Activated naive CD4-positive, alpha-beta T cell treated with anti-CD3 and anti-CD28 coated beads, Interleukin-2, amount 50 U/mL, for 72 hours (primary cell): ENCODE measurements around the gene RPUSD4. TPM values are rescaled to one million over a fixed set of nuclear protein-coding genes. Genes with fewer than 3 reads are reported as not detected.
A peak's percentile ranks its signal among the peaks of the same experiment; 100 is the strongest.
"Not testable (repeated sequence)": the region's sequence is repeated elsewhere in the genome, so short reads cannot be mapped to it uniquely, and the experiment has no call there.

Experiments used
- ATAC-seq, 2 donors: fragments of 150-1000 bp; cut with Tn5 transposase; 2 replicates each; pipeline ENCODE4 v1.10.0; 2021; ENCODE audit warnings: mild to moderate bottlenecking in 2 of 2, moderate library complexity in 2 of 2
- DNase-seq, 2 donors: peaks; one replicate each; pipeline ENCODE4 v3.0.0; 2021 to 2022; ENCODE audit warnings: low spot score in 2 of 2
- H3K27ac Mint-ChIP-seq, 2 donors: one replicate each; pipeline ENCODE4 v1.8.0; 2022; ENCODE audit warnings: mild to moderate bottlenecking in 2 of 2, mixed read lengths in 2 of 2
- H3K36me3 Mint-ChIP-seq, 2 donors: one replicate each; pipeline ENCODE4 v1.8.0; 2022; ENCODE audit warnings: mixed read lengths in 2 of 2
- H3K9me3 Mint-ChIP-seq, 2 donors: one replicate each; pipeline ENCODE4 v1.8.0; 2022; ENCODE audit warnings: mixed read lengths in 2 of 2
- total RNA-seq, 2 donors: library from RNA; stranded (reverse); gene quantifications; one replicate each; pipeline ENCODE4 v1.2.3, GENCODE V29; 2022

The RPUSD4 gene, protein sequence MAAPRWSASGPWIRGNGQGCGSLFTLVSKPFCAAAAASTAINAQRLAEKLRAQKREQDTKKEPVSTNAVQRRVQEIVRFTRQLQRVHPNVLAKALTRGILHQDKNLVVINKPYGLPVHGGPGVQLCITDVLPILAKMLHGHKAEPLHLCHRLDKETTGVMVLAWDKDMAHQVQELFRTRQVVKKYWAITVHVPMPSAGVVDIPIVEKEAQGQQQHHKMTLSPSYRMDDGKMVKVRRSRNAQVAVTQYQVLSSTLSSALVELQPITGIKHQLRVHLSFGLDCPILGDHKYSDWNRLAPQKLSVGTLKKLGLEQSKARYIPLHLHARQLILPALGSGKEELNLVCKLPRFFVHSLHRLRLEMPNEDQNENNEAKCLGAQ
- total RNA-seq: 10 to 100 TPM; 45.6 to 48.4 TPM

DNA sequence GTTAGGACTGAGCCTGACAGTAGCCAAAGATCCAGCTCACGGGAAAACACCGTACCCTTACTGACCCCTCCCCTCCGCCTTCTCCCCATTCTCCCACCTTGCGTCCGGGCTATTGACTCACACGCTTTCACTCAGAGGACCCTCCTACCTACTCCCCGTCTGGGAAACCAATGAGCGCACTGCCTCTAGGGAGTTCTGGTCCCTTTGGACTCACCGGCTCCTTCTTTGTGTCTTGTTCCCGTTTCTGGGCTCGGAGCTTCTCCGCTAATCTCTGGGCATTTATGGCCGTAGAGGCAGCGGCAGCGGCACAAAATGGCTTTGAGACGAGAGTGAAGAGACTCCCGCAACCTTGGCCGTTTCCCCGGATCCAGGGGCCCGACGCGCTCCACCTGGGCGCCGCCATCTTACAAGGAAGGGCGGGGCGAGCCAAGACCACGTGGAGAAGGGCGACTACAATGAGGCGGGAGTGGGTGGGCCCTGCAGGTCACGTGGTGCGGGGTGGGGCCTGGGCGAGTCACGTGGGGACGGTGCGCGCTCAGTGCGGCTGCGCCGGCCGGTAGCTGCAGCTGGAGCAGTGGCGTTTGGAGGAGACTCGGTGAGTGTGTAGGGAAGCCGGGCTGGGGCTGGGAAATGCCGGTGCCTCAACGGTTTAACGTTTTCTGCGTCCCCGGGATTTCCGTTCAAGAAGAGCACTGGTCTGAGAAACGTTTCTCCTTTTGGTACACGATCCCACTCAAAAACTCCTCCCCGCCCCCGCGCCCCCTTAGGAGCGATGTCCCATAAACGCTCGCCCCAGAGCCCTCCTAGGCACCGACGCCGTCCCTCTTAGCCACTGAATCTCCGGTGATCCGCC lies at the start of gene RPUSD4, which contains the start of gene FAM118B:
TSS of gene RPUSD4 (minus strand) at position 415 of the 853 bp plus-strand sequence. CDS start at position 403, 12 bp downstream.
TSS of gene FAM118B (plus strand) at position 547 of the 853 bp plus-strand sequence. CDS start 23,220 bp downstream, outside the sequence.
- peaks cover 10 to 14% of the 10 kb centered on the region in 2 donors for H3K36me3 Mint-ChIP-seq
- H3K27ac Mint-ChIP-seq: peak within 1 kb of the TSS; percentile 82 to 97
- DNase-seq (peak; percentile 98 to 99), ATAC-seq (peak; percentile 94 to 97)
- no peaks in the 10 kb centered on the region for H3K9me3 Mint-ChIP-seq

DNA sequence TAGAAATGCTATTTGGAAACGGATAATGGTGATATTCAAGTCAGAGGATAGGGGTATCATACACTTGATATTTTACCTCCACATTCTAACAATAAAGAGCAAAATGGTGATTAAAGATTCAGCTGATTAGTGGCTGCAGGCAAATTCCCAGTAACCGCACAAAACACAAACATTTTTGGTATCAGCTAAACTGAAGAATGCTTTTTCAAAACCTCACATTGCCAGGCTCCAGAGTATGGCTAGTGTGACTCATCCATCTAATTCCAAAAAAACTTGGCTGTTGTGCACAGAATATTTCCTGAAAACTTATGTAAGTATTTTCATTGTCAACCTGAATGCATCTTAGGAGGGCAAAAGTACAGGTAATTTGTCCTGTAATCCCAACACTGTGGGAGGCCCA lies 46.3 kb upstream of the RPUSD4 start:
- ATAC-seq: no peak
- H3K36me3 Mint-ChIP-seq: no peaks in the 10 kb centered on the region
- H3K9me3 Mint-ChIP-seq: no peaks in the 10 kb centered on the region
- H3K27ac Mint-ChIP-seq: no peak overlapping the region
- no peak for DNase-seq

DNA sequence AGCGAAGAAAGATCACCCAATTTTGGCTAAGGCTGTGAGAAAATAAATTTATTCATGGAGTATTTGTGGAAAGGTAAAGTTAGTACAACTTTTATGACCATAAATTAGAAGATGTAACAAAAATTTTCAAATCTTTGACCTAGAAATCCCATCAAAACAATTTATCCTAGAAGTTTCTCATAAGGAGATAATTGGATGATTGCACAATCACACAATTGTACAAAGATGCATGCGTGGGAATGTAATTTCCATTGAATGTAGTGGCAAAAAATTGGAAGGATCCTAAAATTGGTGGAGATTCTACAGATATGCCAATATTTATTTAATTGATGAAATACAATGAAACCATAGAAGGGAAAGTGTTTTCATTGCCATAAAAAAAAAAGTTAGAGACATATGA lies 45.7 kb upstream of the RPUSD4 start:
- no peak for ATAC-seq

DNA sequence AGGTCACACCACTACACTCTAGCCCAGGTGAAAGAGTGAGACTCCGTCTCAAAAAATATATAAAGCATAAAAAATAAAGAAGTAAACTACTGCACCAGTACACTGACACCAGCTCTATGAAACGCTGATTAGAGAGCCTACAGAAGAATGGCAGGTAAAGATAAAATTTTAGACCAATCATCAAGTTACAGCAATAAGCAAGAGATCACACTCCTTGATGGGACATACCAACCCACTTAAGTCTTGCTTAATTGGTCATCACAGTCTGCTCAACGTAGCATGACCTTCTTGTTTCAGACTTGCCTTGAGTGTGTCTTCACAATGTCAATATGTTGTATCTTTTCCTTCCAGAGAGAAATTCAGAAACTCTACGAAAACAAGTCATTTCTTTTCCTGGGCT lies 44.8 kb upstream of the RPUSD4 start:
- Mint-ChIP-seq H3K9me3 (no peaks in the 10 kb centered on the region), H3K27ac (no peak overlapping the region), H3K36me3 (no peaks in the 10 kb centered on the region)
- DNase-seq: no peak
- no peak for ATAC-seq

More for the DNA sequence above, 45.7 kb upstream of the RPUSD4 start:
- Mint-ChIP-seq H3K9me3 (no peaks in the 10 kb centered on the region), H3K36me3 (no peaks in the 10 kb centered on the region), H3K27ac (no peak overlapping the region)
- no peak for DNase-seq

DNA sequence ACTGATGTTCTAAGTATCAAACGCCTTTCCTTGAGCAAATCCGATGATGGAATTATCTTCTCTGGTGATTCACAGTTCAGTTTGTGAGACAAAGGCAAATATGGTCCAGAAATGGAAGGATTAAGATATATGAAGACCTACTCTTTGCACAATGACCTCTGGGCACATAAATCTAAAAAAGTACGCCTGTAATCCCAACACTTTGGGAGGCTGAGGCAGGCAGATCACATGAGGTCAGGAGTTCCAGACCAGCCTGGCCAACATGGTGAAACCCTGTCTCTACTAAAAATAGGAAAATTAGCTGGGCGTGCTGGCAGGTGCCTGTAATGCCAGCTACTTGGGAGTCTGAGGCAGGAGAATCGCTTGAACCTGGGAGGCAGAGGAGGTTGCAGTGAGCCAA lies 44.1 kb upstream of the RPUSD4 start:
- H3K27ac Mint-ChIP-seq, H3K36me3 Mint-ChIP-seq, ATAC-seq: not testable (repeated sequence)

DNA sequence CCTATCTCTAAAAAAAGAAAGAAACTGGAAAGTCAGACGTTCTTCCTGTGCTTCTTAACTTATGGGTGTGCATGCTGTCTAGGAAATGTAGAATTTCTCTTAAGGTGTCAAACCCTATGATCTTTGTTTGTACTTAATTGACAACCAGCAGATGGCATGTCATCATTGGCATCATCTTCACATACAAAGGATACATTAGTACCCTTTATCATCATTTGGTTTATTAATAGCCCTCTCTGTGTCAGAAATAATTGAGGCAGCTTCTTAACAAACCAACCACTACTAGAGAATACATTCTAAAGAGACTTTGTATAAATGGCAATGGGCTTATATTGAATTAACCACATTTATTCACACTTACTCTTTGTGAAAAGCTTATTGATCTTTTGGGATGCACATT lies 43.4 kb upstream of the RPUSD4 start:
- Mint-ChIP-seq H3K27ac (no peak overlapping the region), H3K36me3 (no peaks in the 10 kb centered on the region)

More for the DNA sequence above, 44.1 kb upstream of the RPUSD4 start:
- not testable (repeated sequence) for DNase-seq, H3K9me3 Mint-ChIP-seq

DNA sequence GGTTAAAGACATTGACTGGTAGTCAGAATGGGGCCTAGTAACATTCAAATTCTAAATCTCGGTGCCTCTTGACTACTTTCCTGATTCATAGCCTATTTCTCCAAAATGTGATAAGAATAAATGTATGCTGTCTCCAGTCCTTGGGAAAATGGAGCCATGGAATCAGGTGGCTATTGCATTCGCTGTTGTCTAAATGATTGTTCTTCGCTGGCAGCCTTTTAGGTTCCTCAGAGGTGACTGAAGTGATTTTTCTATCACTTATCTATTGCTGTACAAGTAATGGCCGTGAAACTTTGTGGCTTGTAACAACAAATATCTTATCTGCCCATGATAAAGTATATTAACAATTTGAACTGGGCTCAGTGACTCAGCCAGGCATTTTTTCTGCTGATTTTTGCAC lies 41.8 kb upstream of the RPUSD4 start:
- Mint-ChIP-seq H3K27ac (no peak overlapping the region), H3K36me3 (no peaks in the 10 kb centered on the region), H3K9me3 (no peaks in the 10 kb centered on the region)
- DNase-seq: no peak
- ATAC-seq: no peak

More for the DNA sequence above, 43.4 kb upstream of the RPUSD4 start:
- no peak for ATAC-seq
- DNase-seq: no peak
- no peaks in the 10 kb centered on the region for H3K9me3 Mint-ChIP-seq

DNA sequence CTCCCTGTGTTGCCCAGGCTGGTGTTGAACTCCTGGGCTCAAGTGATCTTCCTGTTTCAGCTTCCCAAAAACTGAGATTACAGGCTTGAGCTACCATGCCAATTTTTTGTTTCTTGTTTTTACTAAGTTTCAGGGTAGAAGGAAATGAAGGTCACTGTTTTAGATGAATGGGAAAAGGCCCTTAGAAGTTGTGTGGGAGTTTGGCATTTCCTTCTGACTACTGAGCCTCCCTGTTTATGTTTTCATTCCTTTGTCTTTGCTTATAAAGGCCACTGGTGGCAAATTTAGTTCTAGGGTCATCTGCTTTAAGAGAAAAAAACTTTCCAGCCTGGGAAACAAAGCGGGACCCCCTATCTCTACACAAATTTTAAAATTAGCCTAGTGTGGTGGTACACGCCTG lies 35.2 kb upstream of the RPUSD4 start:
- no peak for DNase-seq
- ATAC-seq: no peak
- H3K36me3 Mint-ChIP-seq: peaks cover 0 to 10% of the 10 kb centered on the region in 2 donors
- no peak overlapping the region for H3K27ac Mint-ChIP-seq
- H3K9me3 Mint-ChIP-seq: no peaks in the 10 kb centered on the region

DNA sequence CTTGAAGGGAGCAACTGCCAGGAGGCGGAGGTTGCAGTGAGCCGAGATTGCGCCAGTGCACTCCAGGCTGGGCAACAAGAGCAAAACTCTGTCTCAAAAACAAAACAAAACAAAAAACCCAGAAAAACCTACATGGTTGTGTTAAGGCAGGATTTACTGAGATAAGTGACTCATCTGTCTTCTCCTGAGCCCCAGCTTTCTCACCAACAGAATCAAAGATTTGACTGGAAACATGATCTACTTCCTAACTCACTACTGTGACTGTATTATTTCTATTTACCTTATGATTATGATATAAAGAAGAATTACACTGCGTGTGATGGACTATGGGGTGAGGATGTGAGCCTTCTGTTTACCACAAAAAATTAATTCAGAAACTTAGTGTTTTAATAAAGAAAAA lies 21.9 kb upstream of the RPUSD4 start:
- DNase-seq (no peak), ATAC-seq (peak in 1 of 2 donors; percentile 89)
- H3K27ac Mint-ChIP-seq: peak overlapping the region in 1 of 2 donors; percentile 31
- H3K9me3 Mint-ChIP-seq: no peaks in the 10 kb centered on the region
- peaks cover 0 to 10% of the 10 kb centered on the region in 2 donors for H3K36me3 Mint-ChIP-seq

DNA sequence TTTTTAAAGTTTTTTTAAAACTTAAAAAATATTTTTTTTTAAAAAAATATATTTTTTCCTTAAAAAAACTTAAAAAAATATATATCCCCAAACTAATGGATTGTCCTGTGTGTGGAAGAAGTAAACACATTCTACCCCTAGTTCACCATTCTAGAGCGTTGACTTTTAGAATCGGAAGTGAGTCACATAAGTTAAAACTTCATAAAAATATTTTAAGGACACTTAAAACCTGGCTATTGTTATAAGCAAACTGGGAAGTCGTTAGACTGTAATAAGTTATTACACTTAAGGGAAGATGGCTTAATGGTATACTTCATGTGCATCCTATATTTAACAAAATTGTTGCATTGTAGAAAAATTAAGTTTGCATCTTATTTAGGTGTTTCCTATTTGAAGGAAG lies 21.2 kb upstream of the RPUSD4 start:
- H3K27ac Mint-ChIP-seq: no peak overlapping the region
- DNase-seq (no peak), ATAC-seq (no peak)
- no peaks in the 10 kb centered on the region for H3K9me3 Mint-ChIP-seq
- peaks cover 0 to 10% of the 10 kb centered on the region in 2 donors for H3K36me3 Mint-ChIP-seq

DNA sequence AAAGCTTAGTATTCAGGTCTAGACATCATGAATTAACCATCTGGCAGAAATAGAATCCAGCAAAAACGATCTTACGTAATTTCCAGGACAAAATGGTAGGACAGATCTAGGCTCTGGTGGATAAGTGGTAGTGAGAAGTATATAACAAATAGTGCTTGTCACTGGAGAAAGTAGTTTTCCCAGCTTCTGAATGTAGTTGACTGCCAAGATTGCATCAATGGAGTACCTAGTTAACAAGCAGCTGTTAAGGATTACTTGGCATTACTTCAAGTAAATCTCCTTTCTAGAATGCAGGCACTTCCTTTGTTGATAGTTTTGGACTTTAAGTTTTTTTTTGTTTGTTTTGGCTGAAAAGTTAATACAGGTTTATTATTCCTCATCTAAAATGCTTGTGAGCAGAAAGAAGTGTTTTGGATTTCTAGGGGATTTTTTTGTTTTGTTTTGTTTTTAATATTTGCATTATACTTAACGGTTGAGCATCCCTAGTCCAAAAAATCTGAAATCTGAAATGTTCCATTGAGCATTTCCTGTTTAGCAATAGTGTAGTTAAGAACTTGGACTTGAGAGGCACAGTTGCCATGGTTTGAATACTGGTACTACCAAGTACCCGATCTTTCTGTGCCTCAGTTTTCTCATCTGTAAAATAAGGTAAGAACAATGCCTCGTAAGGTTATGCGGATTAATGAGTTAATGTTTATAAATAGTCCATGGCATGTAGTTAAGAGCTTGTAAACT lies 20.4 kb upstream of the RPUSD4 start:
- Mint-ChIP-seq H3K27ac (no peak overlapping the region), H3K9me3 (no peaks in the 10 kb centered on the region), H3K36me3 (peaks cover 0 to 10% of the 10 kb centered on the region in 2 donors)
- no peak for ATAC-seq
- no peak for DNase-seq

DNA sequence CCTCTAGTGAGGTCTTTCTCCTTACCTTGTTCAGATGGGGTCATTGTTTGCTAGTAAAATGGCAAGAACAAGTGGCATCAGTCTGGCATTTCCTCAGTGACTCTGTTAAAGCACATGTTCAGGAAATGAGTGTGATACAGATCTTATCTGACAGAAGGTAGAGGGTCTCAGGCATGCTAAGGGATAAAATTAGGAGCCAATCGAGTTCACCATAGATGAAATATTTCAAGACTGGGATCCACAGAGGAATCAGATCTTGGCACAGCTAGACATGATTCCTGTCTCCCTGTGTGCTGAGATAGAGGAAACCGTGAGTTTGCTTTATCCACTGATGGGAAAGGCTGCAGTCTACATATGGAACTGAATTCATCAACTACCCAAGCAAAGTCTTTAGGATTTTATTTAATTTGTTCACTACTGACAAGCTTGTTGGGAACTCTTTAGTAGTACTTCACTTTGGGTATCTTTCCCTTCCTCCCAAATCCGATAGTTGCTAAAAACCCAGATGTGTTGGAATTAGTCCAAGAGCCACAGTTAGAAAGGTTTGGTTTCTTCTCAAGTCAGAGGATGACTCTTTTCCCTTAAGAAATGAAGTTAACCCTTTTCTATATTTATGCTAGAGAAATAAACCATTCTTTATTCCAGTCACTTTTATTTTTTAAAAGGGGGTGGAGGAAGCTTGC lies 18.5 kb upstream of the RPUSD4 start:
- Mint-ChIP-seq H3K9me3 (no peaks in the 10 kb centered on the region), H3K27ac (no peak overlapping the region), H3K36me3 (peaks cover 0 to 5% of the 10 kb centered on the region in 2 donors)
- DNase-seq: no peak
- ATAC-seq: no peak

DNA sequence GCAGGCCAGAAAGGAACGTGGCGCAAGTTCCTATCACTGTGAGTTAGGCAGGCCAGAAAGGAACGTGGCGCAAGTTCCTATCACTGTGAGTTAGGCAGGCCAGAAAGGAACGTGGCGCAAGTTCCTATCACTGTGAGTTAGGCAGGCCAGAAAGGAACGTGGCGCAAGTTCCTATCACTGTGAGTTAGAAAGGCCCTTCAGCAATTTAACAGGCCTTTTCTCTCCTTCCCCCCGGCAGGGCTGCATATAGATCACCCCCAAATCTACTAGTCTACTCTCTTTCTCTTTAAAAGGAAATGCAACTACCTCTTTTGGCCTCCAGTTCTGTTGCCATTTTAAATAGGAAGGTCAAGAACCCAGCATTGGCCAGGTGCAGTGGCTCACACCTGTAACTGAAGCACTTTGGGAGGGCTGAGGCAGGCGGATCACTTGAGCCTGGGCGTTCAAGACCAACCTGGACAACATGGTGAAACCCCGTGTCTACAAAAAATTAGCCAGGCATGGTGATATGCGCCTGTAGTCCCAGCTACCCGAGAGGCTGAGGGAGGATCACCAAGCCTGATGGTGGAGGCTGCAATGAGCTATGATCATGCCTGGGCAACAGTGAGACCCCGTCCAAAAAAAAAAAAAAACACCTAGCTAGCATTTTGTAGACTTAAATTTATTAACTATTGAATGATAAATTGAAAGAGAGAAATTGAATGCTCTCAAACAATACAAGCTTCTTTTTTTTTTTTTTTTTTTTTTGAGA lies 15.1 kb upstream of the RPUSD4 start:
- Mint-ChIP-seq H3K36me3 (peaks cover 0 to 5% of the 10 kb centered on the region in 2 donors), H3K9me3 (no peaks in the 10 kb centered on the region), H3K27ac (no peak overlapping the region)
- ATAC-seq: no peak
- DNase-seq: no peak

DNA sequence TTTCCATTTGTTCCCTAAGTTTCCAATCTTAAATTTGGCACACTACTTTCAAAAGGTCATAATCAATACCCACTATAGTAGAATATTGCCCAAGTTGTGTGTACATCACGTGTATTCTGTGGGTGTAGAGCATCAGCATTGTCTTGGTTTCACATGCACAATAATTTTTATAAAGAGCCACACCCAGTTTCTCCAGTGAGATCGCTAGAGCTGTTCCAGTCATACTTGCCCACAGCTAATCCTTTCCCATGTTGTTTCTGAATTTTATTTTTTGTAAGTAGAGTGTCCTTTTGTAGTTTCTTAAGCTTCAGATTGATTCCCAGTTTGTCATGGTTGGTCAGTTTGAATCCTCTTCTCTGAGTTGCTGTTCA lies 13.8 kb upstream of the RPUSD4 start:
- H3K36me3 Mint-ChIP-seq: peaks cover 0 to 5% of the 10 kb centered on the region in 2 donors
- H3K9me3 Mint-ChIP-seq: no peaks in the 10 kb centered on the region
- DNase-seq (no peak), ATAC-seq (no peak)
- no peak overlapping the region for H3K27ac Mint-ChIP-seq

DNA sequence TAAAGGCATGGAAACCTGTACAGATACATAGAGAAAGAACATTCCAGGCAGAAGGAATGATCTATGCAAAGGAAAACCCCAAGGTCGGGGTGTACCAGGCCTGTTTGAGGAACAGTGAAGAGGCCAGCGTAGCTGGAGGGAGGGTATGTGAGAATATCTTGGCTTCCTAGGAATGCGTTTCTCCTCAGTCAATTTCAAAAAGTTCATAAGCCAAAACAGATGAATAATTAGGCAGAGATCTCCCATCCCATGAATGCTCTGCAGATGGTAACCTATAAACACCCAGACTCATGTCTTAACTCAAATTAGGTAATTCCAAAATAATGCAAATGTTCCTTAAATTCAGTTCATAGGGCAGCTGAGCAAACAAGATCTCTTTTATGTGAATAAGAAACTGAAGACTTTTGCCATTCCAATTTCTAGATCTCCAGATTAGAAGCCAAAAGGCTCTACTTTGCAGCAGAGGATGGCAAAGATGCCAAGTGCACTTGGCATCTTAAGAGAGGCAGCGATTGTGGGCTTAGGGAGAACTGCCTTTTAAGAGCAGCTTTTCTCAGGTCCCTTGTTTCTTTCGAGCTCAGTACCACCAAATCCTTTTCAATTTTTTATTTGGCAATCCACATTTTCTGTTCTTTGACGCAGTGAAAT lies 13.3 kb upstream of the RPUSD4 start:
- Mint-ChIP-seq H3K9me3 (no peaks in the 10 kb centered on the region), H3K27ac (no peak overlapping the region), H3K36me3 (peaks cover 0 to 4% of the 10 kb centered on the region in 2 donors)
- no peak for ATAC-seq
- DNase-seq: no peak
